Heart right ventricle (tissue), 16 donors: ENCODE measurements around the gene CCL5. TPM values are rescaled to one million over a fixed set of nuclear protein-coding genes. Genes with fewer than 3 reads are reported as not detected.

Experiments
- ATAC-seq, 8 donors: fragments of 200-7000 bp; cut with Tn5 transposase; one replicate each; pipeline ENCODE4 v1.9.1; 2020; ENCODE audit warnings: mild to moderate bottlenecking in 8 of 8, moderate library complexity in 8 of 8, moderate number of reproducible peaks in 1 of 8
- DNase-seq, 2 donors: peaks; one replicate each; pipeline ENCODE4 v3.0.0-alpha.2; 2020
- H3K27ac ChIP-seq, 10 donors: fragments of 200-600 bp; sonication (generic) in 2 of 10; one replicate each; pipeline versions ENCODE4 v1.5.0 to v1.8.0; 2020 to 2022; ENCODE audit warnings: mild to moderate bottlenecking in 3 of 10
- H3K27me3 ChIP-seq, 7 donors: fragments of 200-600 bp; one replicate each; pipeline ENCODE4 v1.8.0; 2021 to 2022; ENCODE audit warnings: mild to moderate bottlenecking in 2 of 7
- H3K36me3 ChIP-seq, 9 donors: fragments of 200-600 bp; sonication (generic) in 1 of 9; one replicate each; pipeline versions ENCODE4 v1.5.0 to v1.8.0; 2020 to 2022; ENCODE audit warnings: mild to moderate bottlenecking in 2 of 9
- H3K4me1 ChIP-seq, 9 donors: fragments of 200-600 bp; sonication (generic) in 1 of 9; one replicate each; pipeline versions ENCODE4 v1.5.0 to v1.8.0; 2020 to 2022; ENCODE audit warnings: mild to moderate bottlenecking in 4 of 9
- H3K4me3 ChIP-seq, 10 donors: fragments of 200-600 bp; sonication (generic) in 2 of 10; one replicate each; pipeline versions ENCODE4 v1.5.0 to v1.8.0; 2020 to 2022; ENCODE audit warnings: mild to moderate bottlenecking in 7 of 10, moderate library complexity in 2 of 10
- H3K9me3 ChIP-seq, 11 donors: fragments of 200-600 bp in 10 of 11; sonication (generic) in 2 of 11; one replicate each; pipeline versions ENCODE4 v1.5.0 to v1.8.0; 2013 to 2022; ENCODE audit warnings: mild to moderate bottlenecking in 2 of 11, control low read depth in 1 of 11, moderate library complexity in 1 of 11
- WGBS, 2 donors: extraction: QIAGEN DNeasy Blood & Tissue Kit; methylation state at CpG; one replicate each; pipeline ENCODE4 v1.1.7; 2013; ENCODE audit warnings: inconsistent platforms in 1 of 2; 5-methylcytosine and 5-hydroxymethylcytosine counted together
- intact Hi-C, 10 donors: fragments of 100-400 bp; cut with DNase I; formaldehyde crosslinking; loops; one replicate each; pipeline versions ENCODE4 v1.11.1 to v1.14.2; 2022
- polyA plus RNA-seq, 2 donors: library from polyadenylated mRNA; stranded (reverse); fragments of 200-250 nt; gene quantifications; one replicate each; pipeline ENCODE4 v1.2.3, GENCODE V29; 2013
- total RNA-seq, 10 donors: library from RNA; stranded (reverse); fragmentation: NEBNext Ultra II Directional in 3 of 10; extraction: Animal tissue kit (Norgen Biotek cat#: 25700) in 3 of 10; gene quantifications; one replicate each; pipeline versions ENCODE4 v1.2.1 to v1.2.4, GENCODE V29; 2021 to 2023
- TF ChIP-seq, protein P1 (sequence below), 9 donors: fragments of 200-600 bp; sonication (generic) in 2 of 9; IDR thresholded peaks; one replicate each; pipeline versions ENCODE4 v1.5.0 to v1.8.0; 2021 to 2022; ENCODE audit warnings: antibody characterized with exemption in 9 of 9, mild to moderate bottlenecking in 5 of 9, moderate library complexity in 1 of 9
- donor health status: Arrhythmogenic right ventricular cardiomyopathy.
- donor health status: ischemic (EF 13 %, LVEDD 7.1; RV severe dilation, severe dysfunction).
- donor health status: healthy with polysubstance abuse.
- donor health status: DM: no; HTN: yes; CAD: no.
- donor health status: DM: no; HTN: no; CAD: no.
- donor health status: ischemic (EF 25% LVEDD 6.9; RV normal size, moderate dysfunction).
- donor health status: ischemic (EF 25% LVEDD 5.7; RV mildly dilated, moderate dysfunction).
- donor health status: healthy.
- donor health status: DM: yes; HTN: yes; CAD: no.
- donor health status: Ischemic cardiomyopathy.
- donor health status: ischemic (EF 35%, LVEDD 5.7; RV mildly dilated, moderate dysfunction).
- donor health status: nonischemic (EF 11% LVEDD 7.7; RV severe dilation, severe dysfunction).
- donor health status: DM: yes; HTN: yes; CAD: no.
- donor health status: PGD.
- donor health status: ischemic (EF 29% LVEDD 5.4; RV normal size, mild dysfunction).
- donor health status: nonischemic (EF 23%, LVEDD 6.1; RV moderate dilation, normal function).

CCL5 gene
- total and polyA plus RNA-seq, 12 donors = 0.47 to 29.8 (median 1.4) TPM

DNA sequence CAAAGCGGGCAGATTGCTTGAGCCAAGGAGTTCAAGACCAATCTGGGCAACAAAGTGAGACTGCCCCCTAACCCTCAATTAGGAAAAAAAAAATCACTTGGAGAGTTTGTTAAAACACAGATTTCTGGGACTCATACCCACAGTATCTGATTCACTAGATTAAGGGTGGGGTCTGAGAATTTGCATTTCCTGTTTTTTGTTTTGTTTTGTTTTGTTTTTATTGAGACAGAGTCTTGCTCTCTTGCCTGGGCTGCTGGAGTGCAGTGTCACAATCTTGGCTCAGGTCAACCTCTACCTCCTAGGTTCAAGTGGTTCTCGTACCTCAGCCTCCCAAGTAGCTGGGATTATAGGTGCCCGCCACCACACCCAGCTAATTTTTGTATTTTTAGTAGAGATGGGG lies 12.6 kb downstream of the CCL5 start:
- Histone ChIP-seq H3K36me3 (peaks cover 0 to 3% (median 0%) of the 10 kb centered on the region in 9 donors), H3K4me1 (peaks cover 0 to 22% (median 9%) of the 10 kb centered on the region in 9 donors), H3K9me3 (no peaks in the 10 kb centered on the region), H3K27ac (no peak overlapping the region), H3K4me3 (no peak overlapping the region), H3K27me3 (no peaks in the 10 kb centered on the region)
- whole genome bisulfite sequencing, 2 donors = 97% methylated on average over 3 of the region's 3 CpGs
- ATAC-seq (no peak), DNase-seq (no peak)
- intact Hi-C loops = no loop called here
- TF ChIP-seq, protein P1, sequence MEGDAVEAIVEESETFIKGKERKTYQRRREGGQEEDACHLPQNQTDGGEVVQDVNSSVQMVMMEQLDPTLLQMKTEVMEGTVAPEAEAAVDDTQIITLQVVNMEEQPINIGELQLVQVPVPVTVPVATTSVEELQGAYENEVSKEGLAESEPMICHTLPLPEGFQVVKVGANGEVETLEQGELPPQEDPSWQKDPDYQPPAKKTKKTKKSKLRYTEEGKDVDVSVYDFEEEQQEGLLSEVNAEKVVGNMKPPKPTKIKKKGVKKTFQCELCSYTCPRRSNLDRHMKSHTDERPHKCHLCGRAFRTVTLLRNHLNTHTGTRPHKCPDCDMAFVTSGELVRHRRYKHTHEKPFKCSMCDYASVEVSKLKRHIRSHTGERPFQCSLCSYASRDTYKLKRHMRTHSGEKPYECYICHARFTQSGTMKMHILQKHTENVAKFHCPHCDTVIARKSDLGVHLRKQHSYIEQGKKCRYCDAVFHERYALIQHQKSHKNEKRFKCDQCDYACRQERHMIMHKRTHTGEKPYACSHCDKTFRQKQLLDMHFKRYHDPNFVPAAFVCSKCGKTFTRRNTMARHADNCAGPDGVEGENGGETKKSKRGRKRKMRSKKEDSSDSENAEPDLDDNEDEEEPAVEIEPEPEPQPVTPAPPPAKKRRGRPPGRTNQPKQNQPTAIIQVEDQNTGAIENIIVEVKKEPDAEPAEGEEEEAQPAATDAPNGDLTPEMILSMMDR (IDR thresholded peaks at IDR 0.05) = no peak

- intact Hi-C loops = no loop called here
- Histone ChIP-seq H3K4me1 (peaks cover 0 to 20% (median 9%) of the 10 kb centered on the region in 9 donors), H3K9me3 (no peaks in the 10 kb centered on the region), H3K36me3 (peaks cover 0 to 3% (median 0%) of the 10 kb centered on the region in 9 donors), H3K27ac (peak overlapping the region in 1 of 10 donors; percentile 14), H3K4me3 (no peak overlapping the region), H3K27me3 (no peaks in the 10 kb centered on the region)
- ATAC-seq (peak in 1 of 8 donors; percentile 52), DNase-seq (no peak)
- TF ChIP-seq, protein P1 (IDR thresholded peaks at IDR 0.05) = no peak
- 100% methylated on average over 1 of the region's 1 CpG for WGBS, 2 donors
These were observed 13.7 kb downstream of the CCL5 start for GRCh38 chr17:35866341-35866950.

- TF ChIP-seq, protein P1 (IDR thresholded peaks at IDR 0.05) = no peak
- no peaks in the 10 kb centered on the region for H3K27me3 ChIP-seq
- no peak for ATAC-seq
- H3K4me3 ChIP-seq = no peak overlapping the region
- peak overlapping the region in 1 of 10 donors; percentile 14 for H3K27ac ChIP-seq
- no peaks in the 10 kb centered on the region for H3K9me3 ChIP-seq
- WGBS, 2 donors = 75 to 78% methylated on average over 3 of the region's 3 CpGs
- no peak for DNase-seq
- H3K4me1 ChIP-seq = peaks cover 0 to 14% (median 9%) of the 10 kb centered on the region in 9 donors
- intact Hi-C loops = no loop called here
- peaks cover 0 to 3% (median 0%) of the 10 kb centered on the region in 9 donors for H3K36me3 ChIP-seq
These were observed 14.5 kb downstream of the CCL5 start for GRCh38 chr17:35865412-35866340.

DNA sequence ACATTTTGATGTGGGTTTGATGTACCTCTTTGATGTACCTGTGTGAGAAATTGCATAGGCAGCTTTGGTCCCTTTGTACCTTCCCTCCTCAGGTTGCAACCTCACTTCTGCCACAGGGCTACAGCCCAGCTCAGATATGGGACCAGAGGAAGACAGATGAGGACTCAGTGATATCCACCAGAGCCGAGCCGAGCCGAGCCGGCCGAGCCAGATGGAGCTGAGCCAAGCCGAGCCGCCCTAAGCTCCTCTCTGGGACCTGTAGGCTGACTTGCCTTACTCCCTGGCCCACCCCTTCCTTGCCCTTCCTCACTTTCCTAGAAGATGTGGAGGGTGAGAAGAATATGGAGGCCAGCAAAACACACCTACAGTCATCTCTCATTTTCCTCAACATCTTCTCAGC lies 15.3 kb downstream of the CCL5 start:
- no peak for DNase-seq
- TF ChIP-seq, protein P1 (IDR thresholded peaks at IDR 0.05) = no peak
- intact Hi-C loops = no loop called here
- peaks cover 0 to 3% (median 0%) of the 10 kb centered on the region in 9 donors for H3K36me3 ChIP-seq
- peak in 1 of 8 donors; percentile 55 for ATAC-seq
- H3K27me3 ChIP-seq = no peaks in the 10 kb centered on the region
- no peak overlapping the region for H3K4me3 ChIP-seq
- H3K9me3 ChIP-seq = no peaks in the 10 kb centered on the region
- peaks cover 0 to 14% (median 9%) of the 10 kb centered on the region in 9 donors for H3K4me1 ChIP-seq
- 70 to 91% methylated on average over 7 of the region's 7 CpGs for WGBS, 2 donors
- no peak overlapping the region for H3K27ac ChIP-seq
